OCI-LY7 (cell line): ENCODE measurements around the gene DHRSX.

Experiments used
- CTCF ChIP-seq: fragments of 200-600 bp; sonication (generic); conservative IDR thresholded peaks from 2 replicates; pipeline ENCODE4 v1.5.1; 2014; ENCODE audit warnings: mild to moderate bottlenecking, antibody characterized with exemption, low read length, moderate library complexity, mixed read lengths
- EZH2phosphoT487 ChIP-seq: fragments of 200-600 bp; sonication (generic); IDR thresholded peaks from 2 replicates; pipeline ENCODE4 v1.6.1; 2018; ENCODE audit warnings: low read depth, borderline replicate concordance, mild to moderate bottlenecking, mixed run types, antibody characterized with exemption, low read length, moderate library complexity, mixed read lengths

GRCh38 chrX:2478546-2479419 lies 22.0 kb downstream of the DHRSX start:
- no peak for TF ChIP-seq CTCF
- TF ChIP-seq EZH2phosphoT487: no peak
